NCI-H1930 (cell line): ENCODE data around the gene CPT1C.
A peak's percentile ranks its signal among the peaks of the same experiment; 100 is the strongest.

Source experiments
- DNase-seq, 2 experiments: peaks; one replicate each; lab custom pipeline; 2025; lab: John Stamatoyannopoulos, UW

The CPT1C gene

GRCh38 chr19:49681830-49682229, 9.1 kb upstream of the CPT1C start:
- DNase-seq = no peak

- DNase-seq = no peak
Measured at GRCh38 chr19:49682274-49682673, 8.6 kb upstream of the CPT1C start.

GRCh38 chr19:49683814-49684250, 7.1 kb upstream of the CPT1C start:
- DNase-seq = no peak

- DNase-seq = no peak
Measured at GRCh38 chr19:49684251-49684982, 6.5 kb upstream of the CPT1C start.

GRCh38 chr19:49684983-49685553, 5.8 kb upstream of the CPT1C start:
- DNase-seq = no peak

- DNase-seq = no peak
Measured at GRCh38 chr19:49685845-49686332, 5.0 kb upstream of the CPT1C start.

- DNase-seq = no peak
Measured at GRCh38 chr19:49686503-49687088, 4.3 kb upstream of the CPT1C start.

GRCh38 chr19:49687150-49687549, 3.8 kb upstream of the CPT1C start:
- no peak for DNase-seq

- no peak for DNase-seq
Measured at GRCh38 chr19:49687566-49688316, 3.2 kb upstream of the CPT1C start.

- no peak for DNase-seq
Measured at GRCh38 chr19:49688531-49689132, 2.3 kb upstream of the CPT1C start.

GRCh38 chr19:49689133-49690078, 1.5 kb upstream of the CPT1C start, which contains the start of gene ADM5:
TSS of gene ADM5 (plus strand) at chr19:49689594. CDS start at chr19:49689838, 244 bp downstream.
- peak; percentile 75 to 78 for DNase-seq

- no peak for DNase-seq
Measured at GRCh38 chr19:49690079-49690655, 749 bp upstream of the CPT1C start.

- DNase-seq = peak; percentile 80 to 83
Measured at GRCh38 chr19:49691243-49692146, 579 bp downstream of the CPT1C start.

- peak in 1 of 2 experiments; percentile 35 for DNase-seq
Measured at GRCh38 chr19:49692147-49692506, 1.2 kb downstream of the CPT1C start.

- DNase-seq = no peak
Measured at GRCh38 chr19:49696115-49696514, 5.2 kb downstream of the CPT1C start.

- no peak for DNase-seq
Measured at GRCh38 chr19:49696865-49697264, 5.9 kb downstream of the CPT1C start.

- DNase-seq = no peak
Measured at GRCh38 chr19:49699364-49699763, 8.4 kb downstream of the CPT1C start.

- DNase-seq = no peak
Measured at GRCh38 chr19:49700563-49700962, 9.6 kb downstream of the CPT1C start.

GRCh38 chr19:49701271-49701786, 10.4 kb downstream of the CPT1C start:
- no peak for DNase-seq
